Mucosa of descending colon (tissue), 3 donors: ENCODE data around the gene AAR2. TPM values are rescaled to one million over a fixed set of nuclear protein-coding genes. Genes with fewer than 3 reads are reported as not detected.

Experiments
- ATAC-seq: fragments of 200-7000 bp; cut with Tn5 transposase; one replicate; pipeline ENCODE4 v1.9.1; 2020; ENCODE audit warnings: mild to moderate bottlenecking, moderate library complexity
- DNase-seq, 3 donors: peaks; one replicate each; pipeline ENCODE4 v3.0.0-alpha.2; 2020
- H3K36me3 ChIP-seq: fragments of 200-600 bp; one replicate; pipeline ENCODE4 v1.8.0; 2021; ENCODE audit warnings: low read depth, mild to moderate bottlenecking
- H3K4me1 ChIP-seq: fragments of 200-600 bp; one replicate; pipeline ENCODE4 v1.8.0; 2021; ENCODE audit warnings: low read depth, mild to moderate bottlenecking
- H3K4me3 ChIP-seq: fragments of 200-600 bp; one replicate; pipeline ENCODE4 v1.8.0; 2021; ENCODE audit warnings: mild to moderate bottlenecking
- H3K9me3 ChIP-seq: fragments of 200-600 bp; one replicate; pipeline ENCODE4 v1.8.0; 2021; ENCODE audit warnings: mild to moderate bottlenecking
- CTCF ChIP-seq: fragments of 200-600 bp; IDR thresholded peaks from one replicate; pipeline ENCODE4 v1.8.0; 2022; ENCODE audit warnings: antibody characterized with exemption, mild to moderate bottlenecking
- intact Hi-C, 2 donors: fragments of 100-400 bp; cut with DNase I in 1 of 2; cut with micrococcal nuclease in 1 of 2; formaldehyde crosslinking; loops; one replicate each; pipeline versions ENCODE4 v1.11.0 to v1.11.1; 2022; cut with DNase I, micrococcal nuclease
- total RNA-seq, 3 donors: library from RNA; stranded (reverse); fragmentation: NEBNext Ultra II Directional in 2 of 3; extraction: Animal tissue kit (Norgen Biotek cat#: 25700) in 2 of 3; gene quantifications; one replicate each; pipeline versions ENCODE4 v1.2.1 to v1.2.4, GENCODE V29; 2021 to 2023
- donor health status: DM: no; HTN: no; CAD: no; lungs with moderate emphysema.
- donor health status: DM: no; HTN: no; CAD: no.
- donor health status: DM: no; HTN: yes; CAD: no.

The AAR2 gene
- total RNA-seq, 3 donors from 2014 or later, result 19.5 to 24.8 (median 22.6) TPM

GRCh38 chr20:36266189-36266588 is 29.9 kb downstream of the AAR2 start:
- H3K4me1 ChIP-seq, result no peaks in the 10 kb centered on the region
- no peak for ATAC-seq
- no peak for DNase-seq
- intact Hi-C loops, result no loop called here
- no peaks in the 10 kb centered on the region for H3K36me3 ChIP-seq
- no peaks in the 10 kb centered on the region for H3K9me3 ChIP-seq
- H3K4me3 ChIP-seq, result no peak overlapping the region
- TF ChIP-seq CTCF, result no peak

GRCh38 chr20:36267605-36268381 is 31.5 kb downstream of the AAR2 start:
- H3K36me3 ChIP-seq, result no peaks in the 10 kb centered on the region
- ATAC-seq, result no peak
- intact Hi-C loops, result no loop called here
- H3K4me1 ChIP-seq, result no peaks in the 10 kb centered on the region
- no peaks in the 10 kb centered on the region for H3K9me3 ChIP-seq
- no peak overlapping the region for H3K4me3 ChIP-seq
- DNase-seq, result no peak
- no peak for TF ChIP-seq CTCF

GRCh38 chr20:36268440-36269342 is 32.4 kb downstream of the AAR2 start:
- DNase-seq, result no peak
- Histone ChIP-seq H3K9me3 (no peaks in the 10 kb centered on the region), H3K4me1 (no peaks in the 10 kb centered on the region), H3K4me3 (no peak overlapping the region), H3K36me3 (no peaks in the 10 kb centered on the region)
- ATAC-seq, result no peak
- intact Hi-C loops, result no loop called here
- no peak for TF ChIP-seq CTCF

GRCh38 chr20:36269507-36269906 is 33.2 kb downstream of the AAR2 start:
- Histone ChIP-seq H3K4me3 (no peak overlapping the region), H3K36me3 (no peaks in the 10 kb centered on the region), H3K9me3 (no peaks in the 10 kb centered on the region), H3K4me1 (no peaks in the 10 kb centered on the region)
- ATAC-seq (no peak), DNase-seq (no peak)
- TF ChIP-seq CTCF, result no peak
- intact Hi-C loops, result no loop called here

- no peak overlapping the region for H3K4me3 ChIP-seq
- intact Hi-C loops, result no loop called here
- TF ChIP-seq CTCF, result no peak
- DNase-seq, result no peak
- H3K4me1 ChIP-seq, result no peaks in the 10 kb centered on the region
- no peak for ATAC-seq
- H3K9me3 ChIP-seq, result no peaks in the 10 kb centered on the region
- H3K36me3 ChIP-seq, result no peaks in the 10 kb centered on the region
These were observed 34.7 kb downstream of the AAR2 start for GRCh38 chr20:36270744-36271638.
